HG03066 (cell line): ENCODE measurements around the gene GNG8.
"Not testable (repeated sequence)": the region's sequence is repeated elsewhere in the genome, so short reads cannot be mapped to it uniquely, and the experiment has no call there.

Experiments
- ATAC-seq: cut with Tn5 transposase; IDR thresholded peaks from one replicate; pipeline ENCODE4 v1.9.1; 2021; ENCODE audit warnings: low read depth; ENCODE audit not compliant: unreplicated experiment

The GNG8 gene

DNA sequence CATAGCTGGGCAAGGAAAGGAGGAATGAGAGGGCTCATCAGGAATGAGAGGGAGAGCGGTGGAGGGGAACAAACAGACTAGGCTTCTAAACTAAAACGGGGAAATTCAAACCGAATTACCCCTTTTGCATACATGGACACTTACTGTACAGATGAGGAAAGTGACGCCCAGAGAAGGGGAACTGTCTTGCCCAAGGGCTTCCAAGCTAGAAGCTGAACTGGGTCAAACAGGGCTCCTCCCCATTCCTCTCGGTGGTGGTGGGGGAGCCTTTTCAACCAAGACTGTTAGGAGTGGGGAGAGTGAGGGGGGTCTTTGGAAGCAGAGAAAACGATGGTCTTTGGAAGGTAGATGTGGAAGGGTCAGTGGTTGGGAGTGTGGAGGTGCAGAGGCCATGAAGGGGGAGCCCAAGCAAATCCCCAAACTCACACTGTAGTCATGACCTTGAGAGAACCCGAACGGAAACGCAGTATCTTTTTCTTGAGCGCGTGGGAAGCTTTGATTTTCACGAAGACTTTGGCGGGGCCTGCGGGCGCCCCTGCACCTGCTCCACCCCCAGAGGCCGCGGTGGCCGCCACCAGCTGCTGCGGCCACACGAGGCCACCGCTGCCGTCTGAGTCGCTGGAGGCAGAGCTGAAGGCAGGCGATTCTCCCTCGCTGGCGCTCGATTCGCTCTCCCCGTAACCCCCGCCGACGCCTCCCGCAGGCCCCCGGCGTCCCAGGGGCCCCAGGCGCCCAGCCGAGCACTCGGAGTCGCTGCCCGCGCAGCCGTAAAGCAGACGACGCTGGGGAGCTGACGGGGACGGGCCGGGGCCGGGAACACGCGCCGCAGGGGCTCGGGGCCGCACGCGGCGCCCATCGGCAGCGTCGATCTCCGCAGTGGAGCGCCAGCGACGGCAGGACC lies 12.3 kb upstream of the GNG8 start:
- no peak for ATAC-seq

DNA sequence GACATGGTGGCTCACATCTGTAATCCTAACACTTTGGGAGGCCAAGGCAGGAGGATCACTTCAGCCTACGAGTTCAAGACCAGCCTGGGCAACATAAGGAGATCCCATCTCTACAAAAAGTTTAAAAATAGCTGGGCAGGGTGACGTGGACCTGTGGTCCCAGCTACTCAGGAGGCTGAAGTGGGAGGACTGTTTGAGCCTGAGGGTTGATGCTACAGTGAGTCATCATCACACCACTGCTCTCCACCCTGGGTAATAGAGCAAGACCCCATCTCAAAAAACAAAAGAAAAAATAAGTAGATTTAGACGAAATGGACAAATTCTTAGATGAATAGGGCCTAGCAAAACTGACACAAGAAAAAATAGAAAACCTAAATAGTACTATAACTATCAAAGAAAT lies 10.4 kb upstream of the GNG8 start:
- no peak for ATAC-seq

DNA sequence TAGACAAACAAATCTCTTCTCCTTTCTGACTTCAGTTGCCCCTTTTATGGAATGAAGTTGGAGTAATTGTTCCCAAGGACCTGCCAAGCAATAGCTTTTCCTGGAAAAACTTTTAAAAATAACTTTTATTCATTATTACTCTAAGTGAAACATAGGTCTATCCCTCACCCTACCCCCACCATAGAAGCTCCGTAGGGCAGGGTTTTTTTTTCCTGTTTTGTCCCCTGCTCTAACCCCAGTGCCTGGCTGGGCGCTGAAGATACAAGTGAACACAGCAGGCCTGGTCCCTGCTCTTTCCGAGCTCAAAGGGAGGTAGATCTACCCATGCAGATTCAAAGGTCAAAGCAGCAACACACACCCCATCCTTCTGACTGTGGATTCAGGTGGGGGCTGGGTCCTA lies 8.7 kb upstream of the GNG8 start:
- no peak for ATAC-seq

DNA sequence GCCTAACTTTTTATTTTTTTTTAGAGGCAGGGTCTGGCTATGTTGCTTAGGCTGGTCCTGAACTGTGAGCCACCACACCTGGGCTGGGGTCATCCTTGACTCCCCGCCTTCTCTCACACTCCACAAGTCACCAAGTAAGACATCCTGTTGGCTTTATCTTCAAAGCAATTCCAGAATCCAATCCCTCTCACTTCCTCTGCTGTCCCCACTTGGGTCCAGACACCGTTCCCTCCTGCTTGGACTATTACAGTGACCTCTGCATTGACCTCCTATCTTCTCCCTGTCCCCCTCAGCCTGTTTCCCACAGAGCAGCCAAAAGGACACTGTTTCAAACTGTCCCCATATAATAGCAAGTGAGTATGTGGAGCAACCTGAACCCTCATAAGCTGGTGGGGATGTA lies 4.7 kb upstream of the GNG8 start:
- ATAC-seq: no peak

DNA sequence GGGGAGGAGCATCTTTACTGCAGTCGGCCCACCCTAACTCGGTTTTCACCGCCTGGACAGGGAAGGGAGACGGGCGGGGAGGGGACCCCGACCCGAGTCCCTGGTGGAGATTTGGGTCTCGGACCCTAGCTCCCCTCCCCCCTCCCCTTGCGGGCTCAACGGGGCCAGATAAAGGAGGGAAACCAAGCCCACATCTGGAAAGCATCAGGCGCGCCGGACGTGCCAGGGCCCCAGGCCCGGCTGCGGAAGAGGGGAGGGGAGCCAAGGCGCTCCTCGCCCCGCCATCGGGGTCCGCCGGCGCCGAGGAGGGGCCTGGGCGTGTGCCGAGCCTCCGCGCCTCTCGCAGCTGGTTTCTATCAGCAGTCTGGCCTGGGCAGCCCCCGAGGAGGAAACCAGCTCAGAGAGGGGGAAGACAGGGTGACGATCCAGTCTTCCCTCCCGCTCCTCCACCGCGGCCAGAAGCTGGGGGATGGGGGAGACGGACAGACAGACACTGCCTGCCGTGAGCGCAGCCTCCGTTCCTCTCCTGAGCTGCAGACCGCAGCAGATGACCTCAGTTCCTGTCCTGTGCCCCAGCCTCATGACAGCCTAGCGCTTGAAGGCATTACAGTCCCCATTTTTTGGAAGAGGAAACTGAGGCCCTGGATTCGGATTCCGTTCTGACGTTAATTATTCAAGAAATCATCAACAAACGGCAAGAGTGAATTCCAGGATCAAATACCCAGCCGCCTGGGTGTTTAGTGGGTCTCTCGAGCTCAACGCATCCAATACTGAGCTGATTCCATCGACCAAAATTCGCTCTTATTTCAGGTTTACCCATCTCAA lies 3.6 kb upstream of the GNG8 start:
- no peak for ATAC-seq

DNA sequence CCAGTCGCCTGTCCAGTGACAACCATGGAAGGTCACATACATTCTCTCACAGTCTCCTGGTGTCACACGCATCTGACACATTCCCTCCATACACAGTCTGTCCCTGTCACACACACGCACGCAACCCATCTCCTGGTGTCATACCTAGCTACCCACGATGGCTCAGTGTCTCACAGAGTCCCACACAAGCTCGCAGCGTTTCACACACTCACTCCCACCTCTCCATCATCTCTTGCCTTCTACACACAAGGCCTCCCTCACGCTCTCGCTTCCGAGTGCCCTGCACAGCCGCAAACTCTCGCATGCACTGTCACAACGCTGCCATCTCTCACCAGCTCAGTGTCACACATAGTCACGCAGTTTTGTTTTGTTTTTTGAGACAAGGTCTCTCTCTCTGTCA lies 1.2 kb upstream of the GNG8 start:
- ATAC-seq: no peak

DNA sequence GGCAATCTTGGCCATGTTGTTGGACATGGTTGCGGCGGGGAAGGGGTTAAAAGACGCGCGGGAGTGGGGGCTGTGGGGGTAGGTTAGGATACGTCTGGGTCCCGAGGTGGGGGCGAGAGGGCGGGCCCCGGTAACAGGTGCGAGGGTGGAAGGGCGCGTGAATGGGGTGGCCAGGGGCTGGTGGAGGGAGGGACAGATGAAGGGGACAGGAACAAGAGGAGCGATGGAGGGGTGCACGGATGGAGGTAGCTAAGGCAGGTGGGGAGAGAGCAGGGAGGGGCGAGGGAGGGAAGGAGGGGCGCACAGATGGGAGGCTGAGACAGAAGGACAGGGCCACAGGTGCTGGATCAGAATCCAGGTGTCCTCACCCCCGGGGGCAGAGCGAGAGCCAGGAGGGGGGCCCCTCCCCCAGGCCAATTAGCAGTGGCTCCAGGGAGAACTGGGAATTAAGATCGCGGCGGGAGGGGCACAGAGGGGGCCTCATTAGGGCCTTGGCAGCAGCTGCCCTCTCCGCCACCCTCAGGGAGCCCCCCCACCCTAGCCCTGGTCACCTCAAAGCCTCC lies 1.3 kb downstream of the GNG8 start:
- no peak for ATAC-seq

DNA sequence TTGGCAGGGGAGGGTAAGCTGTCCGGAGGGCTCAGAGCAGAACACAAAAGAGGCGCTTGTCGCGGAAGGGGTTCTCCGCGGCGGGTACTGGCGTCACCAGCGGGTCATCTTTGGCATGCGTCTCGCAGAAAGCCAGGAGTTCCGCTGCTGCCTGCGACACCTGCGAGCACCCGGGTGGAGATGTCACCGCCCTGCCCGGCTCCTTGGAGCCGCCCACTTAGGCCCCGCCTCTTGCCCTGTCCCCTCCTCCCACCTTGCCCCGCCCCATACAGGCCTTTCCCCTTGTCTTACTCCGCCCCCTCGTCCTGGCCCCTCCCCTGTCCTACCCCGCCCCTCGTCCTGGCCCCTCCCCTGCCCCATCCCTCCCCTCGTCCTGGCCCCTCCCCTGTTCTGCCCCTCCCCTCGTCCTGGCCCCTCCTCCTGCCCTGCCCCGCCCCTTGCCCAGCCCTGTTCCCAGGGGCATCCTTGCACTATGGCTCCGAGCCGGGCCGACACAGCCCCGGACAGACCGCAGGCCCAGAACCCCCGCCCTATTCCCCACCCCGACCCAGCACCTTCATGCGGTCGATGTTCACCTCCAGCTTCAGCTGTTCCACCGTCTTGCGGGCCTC lies 1.9 kb downstream of the GNG8 start:
- ATAC-seq: no peak

DNA sequence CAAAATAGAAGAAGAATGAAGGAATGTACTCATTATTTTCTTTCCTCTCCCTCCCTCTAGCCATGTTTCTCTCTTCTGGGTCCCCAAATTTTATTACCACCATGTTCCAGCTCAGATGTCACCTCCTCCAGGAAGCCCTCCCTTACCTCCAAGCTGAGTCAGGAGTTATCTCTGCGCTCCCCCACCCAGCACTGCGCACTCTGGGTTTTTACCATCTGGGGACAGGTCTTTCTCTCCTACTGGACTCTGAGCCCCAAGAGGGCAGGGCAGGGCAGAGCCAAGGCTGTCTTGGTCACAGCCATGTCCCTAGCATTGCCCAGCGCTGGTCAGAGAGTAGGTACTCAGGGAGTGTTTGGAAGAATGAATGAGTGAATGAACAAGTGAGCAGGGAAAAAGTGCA lies 2.9 kb downstream of the GNG8 start:
- ATAC-seq: no peak

DNA sequence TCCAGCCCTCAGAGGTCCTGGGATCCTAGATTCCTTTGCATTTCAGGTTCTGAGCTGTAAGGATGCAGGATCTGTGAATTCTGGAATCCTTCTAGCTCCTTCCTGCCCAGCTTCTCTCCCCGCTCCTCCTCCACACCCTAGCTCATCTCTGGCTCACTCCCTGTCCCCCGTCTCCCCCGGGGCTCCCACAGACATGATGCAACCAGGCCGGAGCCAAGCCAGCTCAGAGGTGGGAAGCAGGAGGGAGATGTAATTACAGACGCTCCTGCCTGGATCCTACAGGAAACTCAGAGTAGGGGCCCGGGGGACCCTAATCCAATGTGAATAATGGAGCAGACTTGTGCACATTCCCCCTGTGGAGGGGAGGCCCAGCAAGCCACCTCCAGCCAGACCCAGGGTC lies 4.5 kb downstream of the GNG8 start:
- no peak for ATAC-seq

DNA sequence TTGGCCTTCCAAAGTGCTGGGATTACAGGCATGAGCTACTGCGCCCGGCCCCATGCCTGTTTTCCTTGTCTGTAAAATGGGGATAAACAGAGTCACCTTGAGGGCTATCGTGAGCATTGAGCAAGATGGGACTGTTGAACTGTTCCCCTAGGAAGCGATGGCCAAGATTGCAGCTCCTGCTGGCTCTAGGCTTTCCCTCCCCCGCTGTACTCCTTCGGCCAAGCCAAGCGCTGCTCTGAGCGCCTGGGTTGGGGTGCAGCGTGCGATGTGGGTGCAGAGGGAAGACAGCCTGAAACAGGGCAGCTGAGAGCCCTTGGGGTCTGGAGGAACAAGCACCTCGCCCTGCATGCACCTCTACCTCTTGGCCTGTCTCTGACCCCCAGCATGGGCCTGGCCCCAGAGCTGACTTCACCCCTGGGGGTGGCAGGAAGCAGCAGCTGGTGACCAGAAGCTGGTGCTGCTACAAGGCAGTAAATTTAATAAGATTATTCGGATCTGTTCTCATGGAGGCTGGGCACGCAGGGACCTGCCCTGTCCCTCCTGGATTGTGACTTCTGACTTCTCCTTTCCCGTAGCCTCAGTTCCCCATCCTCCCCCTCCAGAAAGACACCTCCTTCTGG lies 5.3 kb downstream of the GNG8 start:
- no peak for ATAC-seq

DNA sequence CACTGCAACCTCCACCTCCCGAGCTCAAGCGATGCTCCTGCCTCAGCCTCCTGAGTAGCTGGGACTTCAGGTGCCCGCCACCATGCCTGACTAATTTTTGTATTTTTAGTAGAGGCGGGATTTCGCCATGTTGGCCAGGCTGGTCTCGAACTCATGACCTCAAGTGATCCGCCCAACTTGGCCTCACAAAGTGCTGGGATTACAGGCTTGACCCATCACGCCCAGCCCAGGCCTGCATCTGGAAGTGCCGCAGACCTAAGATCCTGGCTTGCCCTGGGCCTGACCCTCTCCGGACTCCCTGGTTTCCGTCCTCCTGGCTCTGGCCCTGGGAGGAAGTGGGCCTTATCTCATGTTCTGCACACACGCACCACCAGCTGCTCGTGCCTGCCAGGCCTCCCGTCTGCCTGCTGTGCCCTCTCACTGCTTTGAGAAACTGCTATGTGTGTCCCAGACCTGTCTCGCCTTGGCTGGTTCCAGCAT lies 6.4 kb downstream of the GNG8 start:
- ATAC-seq: no peak

DNA sequence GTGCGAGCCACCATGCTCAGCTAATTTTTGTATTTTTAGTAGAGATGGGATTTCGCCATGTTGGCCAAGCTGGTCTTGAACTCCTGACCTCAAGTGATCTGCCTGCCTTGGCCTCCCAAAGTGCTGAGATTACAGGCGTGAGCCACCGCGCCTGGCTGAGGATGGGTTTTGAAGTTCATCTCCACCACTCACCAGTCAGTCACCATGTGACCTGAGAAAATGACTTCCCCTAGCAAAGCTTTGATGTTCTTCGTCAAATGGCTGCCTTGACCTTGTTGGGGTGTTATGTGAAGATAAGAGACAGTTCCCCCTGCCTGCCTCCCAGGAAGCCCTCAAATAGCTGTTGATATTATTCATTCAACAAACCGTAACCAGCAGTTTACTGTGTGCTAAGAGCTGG lies 7.0 kb downstream of the GNG8 start:
- not testable (repeated sequence) for ATAC-seq

DNA sequence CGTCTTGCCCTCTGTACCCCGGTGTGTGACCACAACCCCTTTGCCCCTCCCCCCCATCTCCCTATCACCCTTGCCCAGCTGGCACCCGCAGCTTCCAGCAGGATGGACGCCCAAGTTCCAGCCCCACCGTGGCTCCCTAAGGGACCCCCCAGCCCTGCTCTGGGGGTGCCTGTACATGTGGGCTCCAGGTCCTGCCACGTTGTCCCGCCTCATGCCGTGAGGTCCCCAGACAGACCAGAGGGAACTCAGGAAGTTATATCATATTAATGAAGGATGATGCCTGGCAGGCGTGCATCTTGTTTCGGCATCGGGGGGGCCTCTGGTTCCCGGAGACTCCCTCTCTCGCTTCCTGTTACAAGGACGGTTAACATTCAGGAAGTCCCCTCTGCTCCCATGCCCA lies 9.6 kb downstream of the GNG8 start:
- no peak for ATAC-seq

DNA sequence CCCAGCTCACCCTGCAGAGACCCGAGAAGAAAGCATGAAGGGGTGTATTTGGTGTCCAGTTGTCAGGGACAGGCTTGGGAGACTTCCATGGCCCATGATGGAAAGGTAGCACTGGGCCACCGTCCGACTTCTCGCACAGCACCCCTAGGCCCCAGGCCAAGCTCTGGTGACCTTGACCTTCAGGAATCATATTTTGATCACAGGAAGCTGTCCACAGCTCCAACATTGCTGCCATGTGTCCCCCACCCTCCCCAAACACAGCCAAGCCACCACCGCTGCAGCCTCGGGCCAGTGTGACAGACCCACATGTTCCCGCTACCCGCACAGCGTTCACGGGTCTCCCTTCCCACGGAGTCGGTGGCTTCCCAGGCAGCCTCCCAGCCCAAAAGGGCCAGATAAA lies 10.3 kb downstream of the GNG8 start:
- ATAC-seq: no peak

DNA sequence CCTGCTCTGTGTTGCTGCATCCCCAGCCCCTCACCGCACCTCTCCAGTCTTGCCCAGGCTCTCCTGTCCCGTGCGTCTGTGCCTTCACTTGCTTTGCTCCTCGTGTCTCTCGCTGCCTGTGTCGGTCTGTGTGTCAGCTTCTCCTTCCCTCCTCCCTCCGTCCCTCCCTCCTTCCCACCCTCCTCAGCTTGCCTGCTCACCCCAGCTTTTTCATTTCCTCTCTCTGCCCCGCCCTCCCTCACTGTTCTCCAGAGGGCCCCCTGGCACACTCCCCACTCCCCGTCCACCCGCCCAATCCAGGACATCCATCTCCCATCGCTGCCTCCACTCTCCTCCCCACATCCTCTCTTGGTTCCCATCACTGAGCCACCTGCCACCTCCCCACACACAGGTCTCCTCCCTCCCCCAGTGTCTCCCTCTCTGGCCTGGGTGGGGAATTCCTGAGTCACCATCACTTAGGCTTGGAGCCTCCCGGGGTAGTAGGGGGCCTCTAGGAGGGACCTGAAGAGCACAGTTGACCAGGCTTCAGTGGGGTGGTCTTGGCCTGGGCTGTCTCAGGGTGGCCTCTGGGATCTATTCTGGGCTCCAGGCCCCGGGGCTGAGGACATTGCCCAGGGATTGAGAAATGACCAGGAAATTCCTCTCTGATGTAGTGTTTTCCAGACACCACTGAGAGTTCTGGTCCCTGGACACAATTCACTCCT lies 10.9 kb downstream of the GNG8 start, which contains the start of gene PTGIR:
TSS of gene PTGIR (minus strand) at position 132 of the 704 bp plus-strand sequence. CDS start 864 bp downstream, outside the sequence.
- ATAC-seq: no peak

DNA sequence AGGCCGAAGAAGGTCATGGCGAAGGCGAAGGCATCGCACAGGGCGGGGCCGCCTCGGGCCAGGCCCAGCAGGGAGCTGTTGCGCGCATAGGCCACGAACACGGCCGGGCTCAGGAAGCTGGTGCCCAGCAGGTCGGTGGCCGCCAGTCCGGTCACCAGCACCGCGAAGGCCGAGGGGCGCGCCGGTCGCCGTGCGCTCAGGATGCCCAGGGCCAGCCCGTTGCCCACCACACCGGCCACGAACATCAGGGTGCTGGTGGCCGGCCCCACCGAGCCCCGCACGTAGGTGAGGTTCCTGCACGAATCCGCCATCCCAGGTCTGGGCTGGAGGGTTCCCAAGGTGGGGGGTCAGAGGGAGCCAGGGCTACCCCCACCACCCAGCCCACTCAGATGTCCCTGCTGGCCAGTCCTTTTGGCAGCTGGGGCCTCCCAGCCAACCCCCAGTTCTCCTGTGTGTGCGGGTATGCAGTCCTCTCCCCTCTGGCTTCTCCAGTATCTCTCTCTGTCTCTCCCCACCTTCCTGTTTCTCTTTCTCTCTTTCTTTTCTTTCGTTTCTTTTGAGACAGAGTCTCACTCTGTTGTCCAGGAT lies 12.0 kb downstream of the GNG8 start:
- no peak for ATAC-seq

DNA sequence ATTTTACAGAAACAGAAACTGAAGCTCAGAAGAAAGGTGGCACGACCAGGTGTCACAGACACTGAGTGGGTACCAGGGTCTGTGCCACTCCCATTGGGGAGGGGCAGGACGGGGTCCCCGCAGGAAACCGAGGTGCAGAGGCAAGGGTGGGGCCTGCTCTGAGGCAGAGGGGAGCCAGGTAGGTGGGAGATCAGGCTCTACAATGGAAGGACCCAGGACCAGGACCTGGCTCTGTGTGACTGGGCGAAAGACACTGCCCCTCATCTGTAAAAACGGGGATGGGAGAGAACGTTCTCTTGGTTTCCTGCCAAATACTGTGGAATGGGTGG lies 13.9 kb downstream of the GNG8 start:
- no peak for ATAC-seq
